GM18505 (cell line): ENCODE results near the gene HIPK3.

Experiments
- ATAC-seq: cut with Tn5 transposase; IDR thresholded peaks from one replicate; pipeline ENCODE4 v1.9.1; 2021; ENCODE audit not compliant: unreplicated experiment
- POLR2A ChIP-seq: IDR thresholded peaks from 4 replicates; pipeline ENCODE4 v1.6.1; 2011; ENCODE audit warnings: borderline replicate concordance; ENCODE audit not compliant: insufficient read depth, insufficient read length; ENCODE audit errors: extremely low read depth

HIPK3 gene

DNA sequence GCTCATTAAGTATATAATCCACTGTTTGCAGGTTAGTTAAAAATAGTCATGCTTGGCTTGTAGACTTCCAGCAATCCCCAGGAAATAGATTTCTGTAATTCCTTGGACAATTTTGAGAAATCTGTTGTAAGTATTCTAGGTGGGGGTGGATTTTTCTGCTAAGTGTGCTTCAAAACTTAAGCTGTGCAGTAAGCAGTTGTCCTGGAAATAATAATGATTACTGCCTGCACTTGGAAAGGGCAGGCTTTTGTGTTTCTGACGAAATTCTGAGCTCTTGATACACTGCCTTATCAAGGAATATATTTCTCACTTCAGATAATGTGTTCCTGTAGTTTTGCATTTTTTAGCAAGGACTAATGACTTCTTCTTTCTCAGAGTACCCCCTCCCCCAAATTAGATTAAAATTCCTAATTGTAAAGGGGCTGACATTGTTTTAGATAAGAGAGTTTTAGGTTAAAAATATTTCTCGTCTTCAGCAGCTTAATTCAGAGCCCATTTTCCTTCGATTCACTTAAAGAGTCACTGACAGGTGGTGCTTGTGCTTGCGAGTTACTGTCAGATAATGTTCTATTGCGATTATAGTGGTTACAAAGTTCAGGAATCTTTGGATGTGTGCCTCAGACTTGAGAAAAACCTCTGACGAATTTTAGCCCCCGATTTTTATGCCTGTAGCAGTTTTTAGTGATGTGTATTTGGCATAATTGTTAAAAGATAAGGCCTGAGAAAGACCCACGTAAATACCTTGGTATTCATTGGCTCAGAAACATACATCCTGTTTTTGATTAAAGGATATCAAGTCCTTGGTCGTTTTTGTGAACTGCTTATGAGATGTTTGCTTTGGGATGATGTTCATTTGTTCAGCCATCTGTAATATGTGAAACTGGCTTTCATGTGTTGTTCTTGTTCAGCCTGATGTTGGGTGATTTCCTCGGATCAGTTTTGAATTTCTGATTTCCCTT is 120.5 kb downstream of the HIPK3 start:
- TF ChIP-seq POLR2A: no peak
- ATAC-seq: no peak

GRCh38 chr11:33379947-33380346 is 122.8 kb downstream of the HIPK3 start:
- TF ChIP-seq POLR2A: no peak
- ATAC-seq: no peak

DNA sequence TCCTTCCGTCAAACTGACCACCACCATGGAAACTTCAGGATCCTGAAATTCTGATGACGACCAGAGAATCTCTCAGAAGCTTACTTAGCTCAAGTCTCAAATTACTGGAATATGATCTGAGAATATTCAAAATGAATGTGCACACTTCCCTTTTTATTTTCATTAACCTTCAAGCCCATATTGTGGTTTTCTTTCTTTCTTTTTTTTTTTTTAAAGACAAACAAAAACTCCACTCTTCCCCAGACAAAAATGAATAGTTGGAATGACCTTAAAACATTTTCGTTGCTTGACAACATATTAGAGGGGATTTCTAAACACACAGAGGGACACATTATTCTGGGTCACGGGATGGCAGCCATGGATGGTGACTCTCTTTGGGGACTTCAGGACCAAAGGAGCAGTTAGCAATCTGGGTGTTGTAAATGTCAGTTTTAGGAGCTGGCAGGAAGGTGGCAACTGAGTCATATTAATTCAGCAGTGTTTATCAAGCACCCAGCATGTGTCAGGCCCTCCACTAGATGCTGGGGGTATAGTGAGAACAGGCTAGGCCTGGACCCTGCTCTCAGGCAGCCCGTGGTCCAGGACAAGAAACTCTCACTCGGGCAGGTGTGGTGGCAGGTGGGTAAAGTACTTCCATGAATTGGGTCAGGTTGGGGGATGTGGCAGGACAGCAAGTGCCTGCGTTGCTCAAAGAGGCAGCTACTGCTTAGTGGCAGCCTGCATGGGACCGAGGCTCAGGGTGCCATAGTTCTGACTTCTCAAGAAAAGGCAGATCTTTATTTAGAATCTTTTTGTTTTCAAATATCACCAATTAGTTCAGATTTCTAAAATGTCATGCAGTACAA is 126.1 kb downstream of the HIPK3 start:
- no peak for ATAC-seq
- TF ChIP-seq POLR2A: no peak

DNA sequence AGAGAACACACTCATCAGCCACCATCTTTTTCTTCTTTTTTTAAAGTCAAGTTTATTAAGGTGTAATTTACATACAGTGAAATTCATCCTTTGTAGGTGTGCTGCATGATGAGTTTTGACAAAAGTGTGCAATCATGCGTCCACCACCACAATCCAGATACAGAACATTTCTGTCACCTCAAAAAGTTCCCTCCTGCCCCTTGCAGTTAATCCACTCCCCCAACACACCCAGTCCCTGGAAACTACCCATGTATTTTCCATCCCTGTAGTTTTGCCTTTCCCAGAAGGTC is 126.7 kb downstream of the HIPK3 start:
- TF ChIP-seq POLR2A: no peak
- ATAC-seq: no peak

DNA sequence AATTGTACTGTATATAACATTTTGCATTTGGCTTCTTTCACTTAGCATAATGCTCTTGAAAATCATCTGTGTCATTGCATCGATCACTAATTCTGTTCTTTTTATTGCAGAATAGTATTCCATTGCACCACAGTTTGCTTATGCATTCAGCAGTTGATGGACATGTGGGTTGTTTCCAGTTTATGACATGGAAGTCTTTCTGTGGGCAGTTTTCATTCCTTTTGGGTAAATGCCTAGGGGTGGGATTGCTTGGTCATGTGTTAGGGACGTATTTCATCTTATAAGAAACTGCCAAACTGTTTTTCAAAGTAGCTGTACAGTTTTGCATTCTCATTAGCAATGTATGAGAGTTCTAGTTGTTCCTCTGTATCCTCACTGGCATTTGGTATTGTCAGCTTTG is 127.0 kb downstream of the HIPK3 start:
- no peak for TF ChIP-seq POLR2A
- ATAC-seq: no peak

GRCh38 chr11:33387581-33387980 is 130.4 kb downstream of the HIPK3 start:
- ATAC-seq: peak; percentile 35

GRCh38 chr11:33387996-33388395 is 130.8 kb downstream of the HIPK3 start:
- TF ChIP-seq POLR2A: no peak
- peak; percentile 53 for ATAC-seq

More at GRCh38 chr11:33387581-33387980, 130.4 kb downstream of the HIPK3 start:
- no peak for TF ChIP-seq POLR2A

DNA sequence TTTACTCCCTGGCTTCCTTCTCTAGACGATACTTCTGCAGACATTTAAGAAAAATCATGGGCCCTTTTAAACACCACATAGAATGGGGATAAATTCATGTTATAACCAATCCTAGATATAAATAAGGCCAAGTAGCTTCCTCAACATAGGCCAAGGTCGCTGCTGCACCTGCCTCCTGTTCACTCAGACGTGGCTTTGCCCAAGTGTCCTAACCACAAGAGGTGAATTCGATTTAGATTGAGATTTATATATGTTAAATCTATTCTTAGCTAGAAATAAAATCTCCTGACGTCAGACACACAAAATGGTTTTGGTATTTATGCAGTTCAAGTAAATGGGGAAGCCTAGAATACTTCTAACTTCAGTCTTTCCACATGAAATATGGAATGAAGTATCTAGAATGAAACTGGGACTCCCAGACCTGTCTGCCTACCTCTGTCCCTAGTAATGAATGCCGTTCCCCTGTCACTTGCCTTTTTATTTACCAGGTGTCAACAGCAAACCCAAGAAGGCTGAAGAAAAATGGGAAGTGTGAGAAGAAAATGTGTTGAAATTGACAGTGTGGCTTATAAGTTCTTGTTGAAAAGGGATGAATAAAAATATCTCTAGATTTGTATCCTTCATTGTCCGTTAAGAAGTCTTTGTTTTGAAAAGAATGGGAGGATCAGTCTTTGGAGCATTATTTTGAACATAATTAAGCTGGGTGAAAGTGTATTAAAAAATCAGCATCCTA is 131.8 kb downstream of the HIPK3 start:
- no peak for TF ChIP-seq POLR2A
- no peak for ATAC-seq

DNA sequence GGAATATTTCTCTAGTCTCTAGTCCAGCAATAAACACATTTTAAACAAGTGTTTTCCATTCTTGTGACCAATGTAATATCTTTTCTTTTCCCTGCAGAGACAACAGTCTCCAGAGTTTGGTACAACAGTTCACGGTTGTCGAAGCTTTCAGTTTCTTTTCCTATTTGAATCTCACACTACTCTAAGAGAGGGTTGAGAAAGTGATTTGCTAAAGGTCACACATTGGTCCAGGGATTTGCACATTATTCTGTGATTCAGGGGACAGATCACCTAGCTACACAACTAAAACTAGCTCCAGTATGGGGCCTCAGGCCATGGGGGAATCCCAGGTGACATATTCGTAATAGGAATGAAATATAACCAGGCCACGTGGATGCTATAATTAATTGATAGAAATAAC is 132.5 kb downstream of the HIPK3 start:
- peak; percentile 41 for ATAC-seq
- no peak for TF ChIP-seq POLR2A

- no peak for TF ChIP-seq POLR2A
- no peak for ATAC-seq
These were observed 134.0 kb downstream of the HIPK3 start for GRCh38 chr11:33390944-33391892.

- no peak for ATAC-seq
- TF ChIP-seq POLR2A: no peak
These were observed 134.7 kb downstream of the HIPK3 start for GRCh38 chr11:33391893-33392251.

DNA sequence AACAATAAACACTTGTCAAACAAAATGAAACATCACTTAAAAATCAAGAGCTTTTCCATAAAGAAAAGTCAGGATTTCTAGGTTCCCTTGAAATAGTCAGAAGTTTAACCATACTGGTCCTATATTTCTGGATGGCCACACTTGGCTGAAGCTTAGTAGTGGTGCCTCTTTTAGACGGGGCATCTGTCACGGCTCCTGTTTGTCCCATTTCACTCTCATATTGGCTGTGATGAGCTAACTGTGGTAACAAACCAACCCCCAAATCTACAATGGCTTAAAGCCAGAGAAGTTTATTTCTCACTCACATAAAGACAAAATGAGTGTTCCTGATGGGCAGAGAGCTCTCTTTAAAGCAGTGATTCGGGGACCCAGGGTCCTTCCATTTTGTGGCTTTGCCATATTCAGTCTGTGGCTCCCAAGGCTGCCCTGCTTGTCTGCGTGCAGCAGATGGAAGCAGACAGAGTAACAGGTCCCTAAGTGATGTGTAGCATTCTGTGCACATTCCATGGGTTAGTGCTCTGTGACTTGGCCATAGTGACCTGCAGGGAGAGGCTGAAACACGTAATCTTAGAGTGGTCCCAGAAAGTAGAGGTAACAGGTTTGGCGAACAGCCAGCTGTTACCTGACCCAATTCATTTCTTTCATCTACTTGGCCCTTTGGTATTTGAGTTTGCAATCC is 137.4 kb downstream of the HIPK3 start:
- no peak for TF ChIP-seq POLR2A
- no peak for ATAC-seq

GRCh38 chr11:33396361-33396760 is 139.2 kb downstream of the HIPK3 start:
- no peak for ATAC-seq
- no peak for TF ChIP-seq POLR2A

DNA sequence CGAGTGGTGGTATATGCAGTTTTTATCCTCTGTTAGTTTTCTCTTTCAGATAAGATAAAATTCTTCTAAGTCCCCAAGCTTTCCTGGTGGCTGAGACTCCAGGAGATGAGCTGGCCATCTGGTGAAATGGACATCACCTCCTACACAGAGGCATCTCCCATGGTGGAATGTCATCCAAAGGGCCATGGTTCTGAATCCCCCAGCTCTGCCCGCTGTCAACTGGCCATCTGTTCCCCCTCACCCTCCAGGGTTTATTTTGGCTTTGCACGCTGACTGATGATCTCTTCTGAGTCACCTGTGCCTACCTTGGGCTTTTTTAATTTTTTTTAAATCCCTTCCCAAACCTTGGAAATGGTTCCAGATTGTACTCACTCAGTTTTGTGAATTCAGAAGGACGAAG is 142.2 kb downstream of the HIPK3 start:
- no peak for ATAC-seq
- TF ChIP-seq POLR2A: no peak
